Stimulated activated CD8-positive, alpha-beta memory T cell treated with anti-CD3 and anti-CD28 coated beads, Interleukin-12 subunit alpha, Interleukin-12 subunit beta, amount 100 ng/mL, for 1 hour (primary cell): ENCODE data around the gene TECTA.
A peak's percentile ranks its signal among the peaks of the same experiment; 100 is the strongest.

Source experiments
- DNase-seq: peaks from one replicate; pipeline ENCODE4 v3.0.0-alpha.2; 2020; ENCODE audit warnings: low read depth

Gene TECTA

DNA sequence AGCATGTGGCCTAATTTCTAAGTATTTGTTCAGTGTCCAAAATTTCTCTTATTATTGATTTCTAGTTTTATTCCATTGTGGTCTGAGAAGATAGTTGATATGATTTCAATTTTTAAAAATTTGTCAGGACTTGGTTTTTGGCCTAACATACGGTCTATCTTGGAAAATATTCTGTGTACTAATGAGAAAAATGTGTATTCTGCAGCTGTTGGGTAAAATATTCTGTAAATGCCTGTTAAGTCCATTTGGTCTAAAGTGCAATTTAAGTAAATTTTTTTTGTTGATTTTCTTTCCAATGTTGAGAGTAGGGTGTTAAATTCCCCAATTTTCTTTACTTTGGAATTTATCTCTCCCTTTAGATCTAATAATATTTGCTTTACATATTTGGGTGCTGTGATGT lies 78.3 kb downstream of the TECTA start:
- no peak for DNase-seq

DNA sequence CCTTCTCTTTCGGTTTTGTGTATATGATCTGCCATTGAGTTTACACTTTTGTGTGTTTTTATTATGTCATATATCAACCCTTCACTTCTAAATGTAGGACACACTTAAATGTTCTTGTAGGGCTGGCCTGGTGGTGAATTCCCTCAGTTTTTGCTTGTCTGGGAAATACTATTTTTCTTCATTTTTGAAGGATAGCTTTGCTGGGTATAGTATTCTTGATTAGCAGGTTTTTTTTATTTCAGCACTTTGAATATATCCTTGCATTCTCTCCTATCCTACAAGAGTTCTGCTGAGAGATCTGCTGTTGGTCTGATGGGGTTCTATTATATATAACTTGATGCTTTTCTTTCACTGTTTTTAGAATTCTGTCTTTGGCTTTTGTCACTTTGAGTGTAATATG lies 79.1 kb downstream of the TECTA start:
- DNase-seq, result no peak

DNA sequence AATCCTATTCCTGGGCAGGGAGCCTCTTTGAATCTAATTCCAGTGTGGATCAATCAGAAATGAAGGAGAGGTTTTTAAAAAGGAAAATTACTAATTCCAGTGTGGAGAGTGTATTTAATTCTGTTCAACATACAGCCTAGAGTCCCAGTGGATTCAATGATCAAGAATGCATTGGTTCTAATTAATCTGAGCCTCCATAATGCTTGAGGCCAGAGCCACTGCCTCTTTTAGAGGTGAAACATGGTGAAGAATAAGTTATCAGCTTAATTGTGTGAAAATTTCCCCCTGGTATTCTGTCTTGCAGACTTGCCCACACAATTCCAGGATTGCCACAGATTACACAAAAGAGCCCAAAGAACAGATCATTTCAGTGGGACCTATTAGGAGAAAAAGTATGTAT lies 87.7 kb downstream of the TECTA start:
- no peak for DNase-seq

DNA sequence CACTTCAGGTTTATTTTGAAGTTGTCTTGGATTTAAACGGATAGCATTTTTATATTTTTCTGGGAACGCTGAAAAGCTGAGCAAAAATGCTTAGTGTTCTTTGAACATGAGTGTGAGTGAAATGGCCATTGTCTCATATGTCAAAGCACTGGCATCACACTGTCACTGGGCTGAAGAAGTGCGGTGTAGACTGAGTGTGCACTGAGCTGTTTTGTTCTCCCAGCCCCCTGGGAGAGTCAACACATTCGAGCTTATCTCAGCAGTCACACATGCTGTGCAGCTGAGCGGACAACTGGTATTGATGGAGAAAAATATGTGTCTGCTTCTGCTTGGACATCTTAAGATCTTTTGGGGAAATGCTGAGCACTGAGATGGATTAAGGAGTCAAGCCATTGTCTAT lies 90.8 kb downstream of the TECTA start:
- DNase-seq, result no peak

DNA sequence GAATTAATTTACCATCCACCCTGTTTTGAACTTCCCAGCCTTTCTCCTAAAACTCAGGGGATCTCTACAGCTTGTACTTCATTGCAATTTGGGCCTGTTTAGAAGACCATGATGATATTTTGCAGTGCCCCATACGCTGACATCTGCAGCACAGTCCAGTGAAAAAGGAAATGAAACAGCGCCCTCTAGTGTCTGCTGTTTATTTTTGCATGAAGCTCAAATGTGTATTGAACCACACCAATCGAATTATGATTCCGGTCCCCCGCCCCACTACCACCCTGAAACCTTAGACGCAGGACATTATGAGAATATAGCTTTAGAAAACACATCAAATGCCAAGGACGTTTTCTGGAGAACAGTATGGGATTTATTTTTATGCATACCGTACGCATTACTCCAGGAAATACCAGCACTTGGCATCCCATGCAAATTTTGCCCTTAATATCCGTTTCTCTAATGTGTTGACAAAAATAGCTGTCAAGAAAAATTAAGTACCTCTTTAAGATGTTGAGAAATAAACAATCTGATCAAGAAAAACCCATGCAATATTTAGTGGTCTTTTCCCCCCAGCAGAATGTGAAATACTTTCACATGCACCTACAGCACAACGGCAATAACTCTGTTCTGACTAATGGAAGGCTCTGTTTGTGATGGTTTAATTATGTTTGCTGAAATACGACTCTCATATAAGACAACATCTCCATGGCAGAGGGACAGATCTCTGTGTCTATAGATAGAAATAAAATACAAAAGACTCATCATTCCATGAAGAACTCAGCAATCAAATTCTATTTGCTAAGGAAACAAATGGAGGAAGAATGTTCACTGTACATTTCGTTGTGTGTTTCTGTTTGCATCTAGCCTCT lies 93.9 kb downstream of the TECTA start:
- DNase-seq, result peak; percentile 35

DNA sequence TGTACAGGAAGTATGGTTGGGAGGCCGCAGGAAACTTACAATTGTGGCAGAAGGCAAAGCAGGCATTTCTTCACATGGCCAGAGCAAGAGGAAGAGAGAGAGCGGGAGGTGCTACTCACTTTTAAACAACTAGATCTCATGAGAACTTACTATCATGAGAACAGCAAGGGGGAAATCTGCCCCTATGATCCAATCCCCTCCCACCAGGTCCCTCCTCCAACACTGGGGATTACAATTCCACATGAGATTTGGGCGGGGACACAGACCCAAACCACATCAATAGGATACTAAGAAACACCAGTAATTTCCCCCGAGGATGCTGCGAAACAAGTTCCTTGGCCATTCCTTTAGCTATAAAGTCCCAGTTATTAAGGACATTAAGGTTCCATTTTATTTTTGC lies 97.4 kb downstream of the TECTA start:
- no peak for DNase-seq

DNA sequence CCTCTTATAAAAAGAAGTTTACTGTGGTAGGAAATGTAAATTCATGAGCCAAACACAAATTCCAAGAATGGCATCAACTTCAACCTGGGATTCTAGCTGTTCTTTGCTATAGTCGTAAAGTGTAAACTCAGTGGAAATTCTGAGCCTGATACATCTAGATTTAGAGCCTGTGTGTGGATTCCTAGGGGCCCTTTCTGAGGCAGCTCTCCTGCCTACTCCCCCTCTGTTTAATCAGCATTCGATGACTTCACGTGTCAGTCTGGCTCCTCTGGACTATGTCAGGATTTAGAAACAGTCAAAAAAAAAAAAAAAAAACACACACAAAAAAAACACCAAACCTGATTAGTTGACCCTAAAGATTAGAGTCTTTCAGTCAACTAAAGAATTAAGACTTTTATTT lies 98.5 kb downstream of the TECTA start:
- DNase-seq, result no peak

DNA sequence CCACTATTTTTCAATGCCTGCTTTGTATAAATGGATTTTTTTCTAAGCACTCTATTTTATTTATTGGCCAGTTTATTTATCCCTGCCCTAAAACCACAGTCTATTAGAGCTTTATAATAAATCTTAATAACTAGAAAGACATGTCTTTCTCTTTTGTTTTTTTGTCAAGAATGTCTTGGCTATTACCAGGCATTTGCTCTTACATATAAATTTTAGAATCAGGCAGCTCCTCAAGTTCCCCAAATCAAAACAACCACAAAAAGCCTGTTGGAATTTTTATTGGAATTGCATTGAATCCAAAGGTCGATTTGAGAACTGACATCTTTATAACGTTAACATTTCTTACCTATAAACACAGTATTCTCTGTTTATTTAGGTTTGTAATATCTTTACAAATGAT lies 105.8 kb downstream of the TECTA start:
- no peak for DNase-seq

DNA sequence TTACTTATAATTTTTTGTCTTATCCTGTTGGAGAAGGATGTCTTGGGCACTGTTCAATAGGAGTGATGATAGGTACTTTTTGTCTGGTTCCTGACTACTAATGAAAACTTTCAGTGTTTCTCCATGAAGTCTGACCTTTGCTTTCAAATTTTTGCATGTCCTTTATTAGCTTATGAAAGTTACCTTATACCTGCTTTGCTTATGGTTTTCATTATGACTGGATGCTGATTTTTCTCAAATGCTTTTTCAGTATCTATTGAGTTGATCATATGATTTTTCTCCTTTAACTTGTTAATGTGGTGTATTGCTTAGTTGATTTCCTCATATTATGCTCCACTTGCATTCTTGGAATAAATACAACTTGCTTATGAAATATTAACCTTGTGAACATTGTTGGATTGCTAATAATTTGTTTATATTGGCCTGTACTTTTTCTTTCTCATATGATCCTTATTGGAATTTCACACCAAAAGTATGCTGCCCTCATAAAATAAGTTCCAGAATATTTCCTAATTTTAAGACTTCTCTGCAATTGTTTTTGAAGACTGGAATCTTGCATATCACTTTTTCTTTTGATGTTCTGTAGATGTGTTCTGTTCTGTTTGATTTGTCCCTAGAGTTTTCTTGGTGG lies 106.6 kb downstream of the TECTA start:
- DNase-seq, result no peak

DNA sequence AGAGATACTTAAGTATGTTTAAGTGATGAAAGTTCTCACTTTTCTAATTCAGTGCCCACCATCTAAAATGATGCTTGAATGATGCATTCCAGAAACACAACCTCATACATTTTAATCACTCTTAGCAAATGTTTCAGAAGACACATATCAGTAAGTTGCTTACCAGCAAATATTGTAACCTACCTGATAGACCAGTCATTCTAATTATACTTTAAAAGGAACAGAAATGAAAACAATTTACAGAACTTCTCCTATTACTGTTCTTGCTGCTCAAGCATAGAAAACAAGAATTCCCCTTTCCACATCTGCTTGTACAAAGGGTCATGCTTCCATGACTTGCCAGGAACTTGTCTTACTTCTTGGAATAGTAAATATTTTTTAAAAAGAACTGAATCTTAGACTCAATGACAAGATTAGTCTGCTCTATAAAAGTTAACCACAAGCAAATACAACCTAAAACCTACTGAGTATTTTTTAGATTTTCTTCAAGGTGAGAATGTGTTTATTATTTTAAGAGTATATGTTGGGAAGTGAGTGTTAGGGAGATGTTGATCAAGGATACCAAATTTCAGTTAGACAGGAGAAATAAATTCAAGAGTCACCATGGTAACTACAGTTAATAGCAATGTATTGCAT lies 109.5 kb downstream of the TECTA start:
- DNase-seq, result no peak

DNA sequence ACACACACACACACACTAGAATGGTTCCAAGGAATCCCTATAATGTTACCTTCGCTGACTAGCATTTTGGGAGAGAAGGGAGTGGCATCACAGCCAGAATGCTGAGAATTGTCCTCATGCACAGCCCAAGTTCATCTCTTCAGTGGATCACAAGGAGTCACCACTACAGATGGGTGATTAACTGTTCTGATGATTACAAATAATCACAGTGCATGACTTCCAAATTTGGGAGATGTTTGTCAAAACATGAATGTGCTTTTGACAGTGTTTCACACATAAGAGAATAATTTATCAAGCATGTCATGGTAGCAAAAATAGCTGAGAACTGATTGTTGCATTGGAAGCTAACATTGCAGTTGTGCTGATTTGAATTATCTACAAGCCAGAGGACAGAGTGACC lies 110.6 kb downstream of the TECTA start:
- no peak for DNase-seq

DNA sequence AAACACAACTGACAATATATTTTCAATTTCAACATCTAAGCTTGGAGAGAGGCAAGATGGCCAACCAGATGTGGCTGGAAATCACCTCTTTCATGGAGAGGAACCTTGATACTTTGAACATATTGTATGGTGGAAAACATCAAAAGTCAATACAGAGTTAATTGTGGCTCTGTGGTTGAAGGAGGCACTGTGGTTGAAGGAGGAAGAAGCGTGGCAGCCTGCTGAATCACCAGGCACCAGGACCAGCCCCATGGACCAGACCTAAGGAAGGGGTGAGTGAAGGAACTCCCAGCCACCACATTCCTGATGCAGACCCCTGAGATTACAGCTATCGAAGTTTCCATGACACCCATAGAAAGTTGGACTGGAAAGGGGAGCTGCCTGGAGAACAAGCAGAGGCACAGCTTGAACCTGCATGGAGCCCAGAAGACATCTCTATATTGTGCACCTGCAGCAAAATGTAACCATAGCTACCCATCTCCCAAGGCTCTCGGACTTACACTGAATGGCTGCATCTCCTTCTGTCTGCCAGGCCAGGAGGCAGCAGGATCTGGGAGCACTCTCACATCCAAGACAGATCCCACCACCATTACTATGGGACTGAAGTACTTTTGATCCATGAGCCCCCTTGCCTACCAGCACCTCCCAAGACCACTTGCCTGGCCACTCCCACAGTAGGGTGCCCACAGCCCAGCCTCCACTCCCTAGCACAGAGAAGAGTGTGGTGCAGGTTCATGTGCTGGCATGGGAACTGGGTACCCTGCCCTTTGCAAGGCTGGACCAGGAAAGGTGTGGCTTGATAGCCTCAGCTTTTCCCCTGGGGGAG lies 111.7 kb downstream of the TECTA start:
- DNase-seq, result no peak

DNA sequence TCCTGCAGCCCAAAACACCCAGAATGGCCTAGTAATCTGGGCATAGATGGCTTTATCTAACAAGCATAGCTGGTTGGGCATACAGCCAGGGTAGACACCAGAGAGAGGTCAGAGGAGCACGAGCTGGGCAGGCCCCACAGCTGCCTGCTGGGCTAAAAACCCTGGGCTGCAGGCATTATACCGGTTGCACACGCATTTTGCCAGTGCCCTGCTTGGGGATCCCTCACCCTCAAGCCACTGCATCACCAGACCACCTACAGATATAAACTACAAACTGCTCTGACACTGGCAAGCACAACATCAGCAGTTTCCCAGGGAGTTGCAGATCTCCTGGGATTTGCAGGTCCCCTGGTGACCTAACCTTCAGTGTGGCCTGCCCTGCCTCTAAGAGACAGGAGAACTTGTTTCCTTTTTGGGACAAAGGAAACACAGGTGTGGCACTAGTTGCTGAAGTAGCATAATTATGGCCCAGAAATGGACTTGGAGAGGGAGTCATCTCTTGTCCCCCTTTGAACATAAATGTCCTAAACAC lies 112.4 kb downstream of the TECTA start:
- DNase-seq, result no peak

DNA sequence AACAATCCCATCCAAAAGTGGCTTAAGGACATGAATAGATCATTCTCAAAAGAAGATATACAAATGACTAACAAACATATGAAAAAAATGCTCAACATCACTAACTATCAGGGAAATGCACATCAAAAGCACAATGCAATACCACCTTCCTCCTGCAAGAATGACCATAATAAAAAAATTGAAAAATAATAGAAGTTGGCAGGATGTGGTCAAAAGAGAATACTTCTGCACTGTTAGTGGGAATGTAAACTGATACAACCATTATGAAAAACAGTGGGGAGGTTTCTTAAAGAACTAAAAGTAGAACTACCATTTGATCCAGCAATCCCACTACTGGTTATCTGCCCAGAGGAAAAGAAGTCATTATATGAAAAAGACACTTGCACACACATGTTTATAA lies 113.8 kb downstream of the TECTA start:
- DNase-seq, result no peak

DNA sequence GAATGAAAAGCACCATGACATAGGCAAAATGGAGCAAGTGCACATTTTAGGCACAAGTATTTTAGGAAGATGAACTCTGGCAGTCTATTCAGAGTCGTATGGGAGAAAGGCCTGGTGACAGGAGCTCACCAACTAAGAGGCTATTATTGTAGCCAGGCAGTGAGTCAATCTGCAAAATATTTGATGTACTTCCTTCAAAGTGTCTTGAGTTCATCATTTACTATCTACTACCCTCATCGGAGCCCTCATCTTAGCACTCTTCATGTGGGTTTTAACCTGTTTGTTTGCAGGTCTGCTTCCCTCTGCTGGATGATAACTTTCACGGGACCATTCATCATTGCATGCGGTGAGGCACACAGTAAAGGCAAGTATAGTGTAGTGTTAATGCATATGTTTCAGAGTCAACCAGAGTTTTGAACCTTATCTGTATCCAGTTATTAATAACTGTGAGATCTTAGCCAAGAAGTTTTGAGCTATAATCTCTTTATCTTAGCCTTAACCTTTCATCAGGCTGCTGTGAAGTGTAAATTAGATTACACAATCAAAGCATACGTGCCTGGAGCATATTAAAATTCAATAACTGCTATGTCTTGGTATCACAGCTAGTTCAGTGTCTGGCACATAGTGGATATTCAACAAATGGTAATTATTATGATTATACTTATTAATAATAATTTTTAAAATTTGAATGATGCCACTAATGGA lies 120.6 kb downstream of the TECTA start:
- DNase-seq, result no peak

DNA sequence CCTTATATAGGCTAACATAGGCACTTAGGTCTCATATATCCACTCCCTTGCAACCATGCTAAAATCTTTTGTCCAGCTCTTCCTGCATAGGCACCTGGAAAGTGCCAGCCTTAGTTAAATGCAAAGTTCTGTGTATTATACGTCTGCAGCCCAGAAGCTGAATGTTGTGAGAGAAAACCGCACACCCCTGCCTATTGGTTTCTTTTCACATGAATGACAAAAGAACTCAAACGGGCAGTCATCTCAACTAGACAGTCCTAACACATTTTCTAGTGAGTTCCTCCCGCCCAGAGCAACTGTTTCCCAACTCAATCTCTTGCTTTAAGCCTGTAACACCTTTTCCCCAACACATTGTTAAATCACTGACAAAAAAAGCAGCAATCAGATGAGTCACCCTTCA lies 122.1 kb downstream of the TECTA start:
- DNase-seq, result no peak

DNA sequence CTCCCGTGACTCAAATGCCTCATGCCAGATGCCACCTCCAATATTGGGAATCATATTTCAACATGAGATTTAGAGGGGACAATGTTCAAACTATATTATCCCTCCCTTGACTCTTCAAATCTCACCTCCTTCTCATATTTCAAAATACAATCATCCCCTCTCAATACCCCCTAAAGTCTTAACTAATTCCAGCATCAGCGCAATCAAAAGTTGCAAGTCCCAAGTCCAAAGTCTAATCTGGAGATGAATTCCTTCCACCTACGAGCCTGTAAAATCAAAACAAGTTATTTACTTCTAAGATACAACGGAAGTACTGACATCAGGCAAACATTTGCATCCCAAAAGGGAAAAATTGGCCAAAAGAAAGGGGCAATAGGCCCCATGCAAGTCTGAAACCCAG lies 124.3 kb downstream of the TECTA start:
- no peak for DNase-seq

DNA sequence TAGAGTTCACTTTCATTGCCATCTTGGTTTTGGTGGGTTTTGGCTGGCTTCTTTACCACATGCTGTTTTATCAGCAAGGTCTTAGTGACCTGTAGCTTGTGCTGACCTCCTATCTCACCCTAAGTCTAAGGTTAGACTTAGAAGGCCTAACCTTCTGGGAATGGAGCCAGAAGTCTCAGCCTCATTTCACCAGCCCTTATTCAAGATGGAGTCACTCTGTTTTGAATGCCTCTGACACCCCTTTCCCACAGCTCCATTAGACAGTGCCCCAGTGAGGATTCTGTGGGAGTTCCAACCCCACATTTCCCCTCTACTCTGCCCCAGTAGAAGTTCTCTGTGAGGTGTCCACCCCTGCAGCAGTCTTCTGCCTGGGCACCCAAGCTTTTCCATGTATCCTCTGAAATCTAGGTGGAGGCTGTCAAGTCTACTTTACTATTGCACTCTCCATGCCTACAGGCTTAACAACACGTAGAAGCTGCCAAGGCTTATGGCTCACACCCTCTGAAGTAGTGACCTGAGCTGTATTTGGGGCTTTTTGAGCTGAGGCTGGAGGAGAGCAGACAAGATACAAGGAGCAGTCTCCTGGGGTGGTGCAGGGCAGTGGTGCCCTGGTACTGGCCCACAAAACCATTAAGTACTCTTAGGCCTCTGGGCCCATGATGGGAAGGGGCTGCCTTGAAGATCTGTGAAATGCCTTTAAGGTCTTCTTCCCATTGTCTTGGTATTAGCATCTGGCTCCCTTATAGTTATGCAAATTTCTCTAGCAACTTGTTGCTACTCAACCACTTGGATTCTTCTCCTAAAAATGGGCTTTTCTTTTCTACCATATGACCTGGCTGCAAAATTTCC lies 125.6 kb downstream of the TECTA start:
- DNase-seq, result no peak

DNA sequence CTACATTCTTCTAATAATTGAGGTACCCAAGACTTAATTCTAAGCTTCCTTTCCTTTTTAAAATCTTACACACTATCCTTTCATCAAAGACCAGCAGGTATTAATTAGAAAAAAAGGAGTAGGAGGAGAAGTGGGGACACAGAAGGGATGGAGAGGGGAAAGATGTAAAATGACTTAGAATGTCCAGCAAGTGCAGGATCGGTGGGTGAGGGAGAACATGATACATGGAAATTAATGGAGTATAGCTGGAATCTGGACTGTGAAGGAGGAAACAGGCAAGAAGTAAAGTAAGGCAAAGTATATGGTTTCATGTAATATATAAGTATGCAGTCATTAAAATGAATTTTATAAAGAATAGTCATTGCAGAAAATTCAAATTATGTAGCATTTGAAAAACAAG lies 127.8 kb downstream of the TECTA start:
- no peak for DNase-seq

DNA sequence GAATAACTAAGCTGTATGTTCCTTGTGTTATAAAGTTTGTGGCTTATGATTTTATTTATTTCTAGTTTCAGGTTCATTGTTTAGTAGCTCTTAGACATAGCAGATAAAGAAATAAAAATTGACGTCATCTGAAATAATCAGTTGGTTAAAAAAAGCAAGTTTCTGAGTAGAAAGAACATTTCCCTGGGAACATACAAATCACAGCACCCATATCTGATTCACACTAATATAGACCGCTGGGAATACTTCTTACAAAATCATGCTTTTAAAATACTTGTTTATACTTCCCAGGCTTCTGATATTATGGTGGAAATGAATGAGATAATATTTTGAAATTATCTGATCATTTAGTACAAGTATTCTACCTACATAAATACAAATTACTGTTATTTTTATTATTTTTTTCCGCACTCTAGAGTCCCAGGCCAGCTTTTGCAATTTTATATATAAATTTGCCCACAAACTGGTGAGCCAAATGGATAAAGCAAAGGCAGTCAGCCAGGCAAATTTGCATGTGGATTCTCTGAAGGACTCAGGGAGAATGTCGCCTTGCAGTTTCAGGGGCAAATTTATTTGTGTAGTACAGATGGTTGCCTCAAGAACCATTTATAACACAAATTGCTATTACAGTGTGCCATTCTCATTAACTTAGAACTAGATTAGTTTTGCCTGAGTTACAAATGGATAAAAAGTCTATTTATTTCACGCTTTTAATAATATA lies 128.6 kb downstream of the TECTA start:
- DNase-seq, result no peak
